ENCODE measurements around the gene SLIRP.

Gene SLIRP

GRCh38 chr14:77691259-77691658, 16.6 kb upstream of the SLIRP start:
- no peak for DNase-seq (ENCODE audit: low read depth, low spot score)
- no peak overlapping the region for H3K27ac ChIP-seq (ENCODE audit: low read length)
- no CpG with 5 or more reads among the region's 2 CpGs for WGBS (ENCODE audit: insufficient coverage, insufficient read length)
- no peaks in the 10 kb centered on the region for H3K9me3 ChIP-seq (ENCODE audit: control insufficient read depth, insufficient read depth, low read length)
- no peaks in the 10 kb centered on the region; the same call in 1 of the 2 replicates for H3K36me3 ChIP-seq (ENCODE audit: control insufficient read depth, insufficient read depth, low read length)
- H3K4me3 ChIP-seq (ENCODE audit: low read length): no peak overlapping the region
- no peaks in the 10 kb centered on the region for H3K27me3 ChIP-seq (ENCODE audit: control insufficient read depth, insufficient read depth, low read length)
- 0 out of 2 replicates have a peak, but pooled peaks cover 2% of the 10 kb centered on the region for H3K4me1 ChIP-seq (ENCODE audit: control insufficient read depth, insufficient read depth, low read length)

- Histone ChIP-seq H3K36me3 (ENCODE audit: control insufficient read depth, insufficient read depth, low read length) (peaks cover 12% of the 10 kb centered on the region; the same call in 1 of the 2 replicates), H3K9me3 (ENCODE audit: control insufficient read depth, insufficient read depth, low read length) (no peaks in the 10 kb centered on the region), H3K27ac (ENCODE audit: low read length) (no peak overlapping the region), H3K4me1 (ENCODE audit: control insufficient read depth, insufficient read depth, low read length) (no peaks in the 10 kb centered on the region), H3K27me3 (ENCODE audit: control insufficient read depth, insufficient read depth, low read length) (no peaks in the 10 kb centered on the region), H3K4me3 (ENCODE audit: low read length) (peak overlapping the region; percentile 82)
- no peak for DNase-seq (ENCODE audit: low read depth, low spot score)
- WGBS (ENCODE audit: insufficient coverage, insufficient read length): no CpG with 5 or more reads among the region's 14 CpGs
Observed at GRCh38 chr14:77707355-77707723, 564 bp upstream of the SLIRP start.

- Histone ChIP-seq H3K9me3 (ENCODE audit: control insufficient read depth, insufficient read depth, low read length) (no peaks in the 10 kb centered on the region), H3K4me1 (ENCODE audit: control insufficient read depth, insufficient read depth, low read length) (no peaks in the 10 kb centered on the region), H3K27me3 (ENCODE audit: control insufficient read depth, insufficient read depth, low read length) (no peaks in the 10 kb centered on the region), H3K36me3 (ENCODE audit: control insufficient read depth, insufficient read depth, low read length) (peaks cover 15% of the 10 kb centered on the region; the same call in 1 of the 2 replicates), H3K4me3 (ENCODE audit: low read length) (peak overlapping the region; percentile 82; the same call in 1 of the 2 replicates), H3K27ac (ENCODE audit: low read length) (no peak overlapping the region)
- no peak for DNase-seq (ENCODE audit: low read depth, low spot score)
- WGBS (ENCODE audit: insufficient coverage, insufficient read length): no CpG with 5 or more reads among the region's 7 CpGs
Observed at GRCh38 chr14:77708749-77709148, 846 bp downstream of the SLIRP start.

- no peaks in the 10 kb centered on the region for H3K9me3 ChIP-seq (ENCODE audit: control insufficient read depth, insufficient read depth, low read length)
- no peak for DNase-seq (ENCODE audit: low read depth, low spot score)
- H3K36me3 ChIP-seq (ENCODE audit: control insufficient read depth, insufficient read depth, low read length): peaks cover 19% of the 10 kb centered on the region; the same call in 1 of the 2 replicates
- WGBS (ENCODE audit: insufficient coverage, insufficient read length): no CpG with 5 or more reads among the region's 3 CpGs
- no peaks in the 10 kb centered on the region for H3K4me1 ChIP-seq (ENCODE audit: control insufficient read depth, insufficient read depth, low read length)
- H3K27ac ChIP-seq (ENCODE audit: low read length): no peak overlapping the region
- H3K4me3 ChIP-seq (ENCODE audit: low read length): peak overlapping the region; percentile 82; the same call in 1 of the 2 replicates
- no peaks in the 10 kb centered on the region for H3K27me3 ChIP-seq (ENCODE audit: control insufficient read depth, insufficient read depth, low read length)
Observed at GRCh38 chr14:77709412-77709811, 1.5 kb downstream of the SLIRP start.

GRCh38 chr14:77710364-77710763, 2.5 kb downstream of the SLIRP start:
- Histone ChIP-seq H3K27ac (ENCODE audit: low read length) (no peak overlapping the region), H3K9me3 (ENCODE audit: control insufficient read depth, insufficient read depth, low read length) (no peaks in the 10 kb centered on the region), H3K36me3 (ENCODE audit: control insufficient read depth, insufficient read depth, low read length) (peaks cover 19% of the 10 kb centered on the region; the same call in 1 of the 2 replicates), H3K4me3 (ENCODE audit: low read length) (no peak overlapping the region), H3K4me1 (ENCODE audit: control insufficient read depth, insufficient read depth, low read length) (no peaks in the 10 kb centered on the region), H3K27me3 (ENCODE audit: control insufficient read depth, insufficient read depth, low read length) (no peaks in the 10 kb centered on the region)
- no peak for DNase-seq (ENCODE audit: low read depth, low spot score)
- WGBS (ENCODE audit: insufficient coverage, insufficient read length): no CpG with 5 or more reads among the region's 2 CpGs

GRCh38 chr14:77714926-77715325, 7.0 kb downstream of the SLIRP start:
- Histone ChIP-seq H3K27ac (ENCODE audit: low read length) (no peak overlapping the region), H3K4me3 (ENCODE audit: low read length) (no peak overlapping the region), H3K9me3 (ENCODE audit: control insufficient read depth, insufficient read depth, low read length) (no peaks in the 10 kb centered on the region), H3K27me3 (ENCODE audit: control insufficient read depth, insufficient read depth, low read length) (no peaks in the 10 kb centered on the region), H3K4me1 (ENCODE audit: control insufficient read depth, insufficient read depth, low read length) (no peaks in the 10 kb centered on the region), H3K36me3 (ENCODE audit: control insufficient read depth, insufficient read depth, low read length) (peaks cover 31% of the 10 kb centered on the region; the same call in 1 of the 2 replicates)
- no CpG with 5 or more reads among the region's 6 CpGs for WGBS (ENCODE audit: insufficient coverage, insufficient read length)
- DNase-seq (ENCODE audit: low read depth, low spot score): no peak

GRCh38 chr14:77717608-77718305, 9.9 kb downstream of the SLIRP start:
- no peak for DNase-seq (ENCODE audit: low read depth, low spot score)
- Histone ChIP-seq H3K27ac (ENCODE audit: low read length) (no peak overlapping the region), H3K27me3 (ENCODE audit: control insufficient read depth, insufficient read depth, low read length) (no peaks in the 10 kb centered on the region), H3K9me3 (ENCODE audit: control insufficient read depth, insufficient read depth, low read length) (no peaks in the 10 kb centered on the region), H3K36me3 (ENCODE audit: control insufficient read depth, insufficient read depth, low read length) (peaks cover 17% of the 10 kb centered on the region; the same call in 1 of the 2 replicates), H3K4me3 (ENCODE audit: low read length) (no peak overlapping the region), H3K4me1 (ENCODE audit: control insufficient read depth, insufficient read depth, low read length) (no peaks in the 10 kb centered on the region)
- no CpG with 5 or more reads among the region's 5 CpGs for WGBS (ENCODE audit: insufficient coverage, insufficient read length)

- no peaks in the 10 kb centered on the region for H3K9me3 ChIP-seq (ENCODE audit: control insufficient read depth, insufficient read depth, low read length)
- no CpG with 5 or more reads among the region's 5 CpGs for WGBS (ENCODE audit: insufficient coverage, insufficient read length)
- no peaks in the 10 kb centered on the region for H3K4me1 ChIP-seq (ENCODE audit: control insufficient read depth, insufficient read depth, low read length)
- no peaks in the 10 kb centered on the region for H3K27me3 ChIP-seq (ENCODE audit: control insufficient read depth, insufficient read depth, low read length)
- H3K36me3 ChIP-seq (ENCODE audit: control insufficient read depth, insufficient read depth, low read length): peaks cover 15% of the 10 kb centered on the region; the same call in 1 of the 2 replicates
- H3K27ac ChIP-seq (ENCODE audit: low read length): no peak overlapping the region
- no peak for DNase-seq (ENCODE audit: low read depth, low spot score)
- H3K4me3 ChIP-seq (ENCODE audit: low read length): no peak overlapping the region
Observed at GRCh38 chr14:77721437-77721836, 13.5 kb downstream of the SLIRP start.

- Histone ChIP-seq H3K36me3 (ENCODE audit: control insufficient read depth, insufficient read depth, low read length) (peaks cover 13% of the 10 kb centered on the region; the same call in 1 of the 2 replicates), H3K27ac (ENCODE audit: low read length) (no peak overlapping the region), H3K9me3 (ENCODE audit: control insufficient read depth, insufficient read depth, low read length) (no peaks in the 10 kb centered on the region), H3K27me3 (ENCODE audit: control insufficient read depth, insufficient read depth, low read length) (no peaks in the 10 kb centered on the region), H3K4me1 (ENCODE audit: control insufficient read depth, insufficient read depth, low read length) (no peaks in the 10 kb centered on the region), H3K4me3 (ENCODE audit: low read length) (no peak overlapping the region)
- no peak for DNase-seq (ENCODE audit: low read depth, low spot score)
- WGBS (ENCODE audit: insufficient coverage, insufficient read length): 100% methylated on average over 3 of the region's 3 CpGs
Observed at GRCh38 chr14:77722301-77722700, 14.4 kb downstream of the SLIRP start.

- no peak overlapping the region for H3K27ac ChIP-seq (ENCODE audit: low read length)
- no peak for DNase-seq (ENCODE audit: low read depth, low spot score)
- peaks cover 23% of the 10 kb centered on the region; the same call in 1 of the 2 replicates for H3K36me3 ChIP-seq (ENCODE audit: control insufficient read depth, insufficient read depth, low read length)
- H3K4me3 ChIP-seq (ENCODE audit: low read length): no peak overlapping the region
- no CpG with 5 or more reads among the region's 3 CpGs for WGBS (ENCODE audit: insufficient coverage, insufficient read length)
- H3K27me3 ChIP-seq (ENCODE audit: control insufficient read depth, insufficient read depth, low read length): no peaks in the 10 kb centered on the region
- H3K4me1 ChIP-seq (ENCODE audit: control insufficient read depth, insufficient read depth, low read length): no peaks in the 10 kb centered on the region
- H3K9me3 ChIP-seq (ENCODE audit: control insufficient read depth, insufficient read depth, low read length): no peaks in the 10 kb centered on the region
Observed at GRCh38 chr14:77730976-77731497, 23.1 kb downstream of the SLIRP start.

Measured in iPS DF 6.9 (cell line).